GM12878 (cell line): ENCODE measurements around the gene URB1. TPM values are rescaled to one million over a fixed set of nuclear protein-coding genes. Genes with fewer than 3 reads are reported as not detected.

Source experiments
- ATAC-seq: fragments of 200-7000 bp; cut with Tn5 transposase; 3 replicates; pipeline ENCODE4 v1.9.1; 2020; ENCODE audit warnings: mild to moderate bottlenecking, moderate library complexity
- BruUV-seq: library from RNA; stranded (reverse); fragments of 400-500 nt; replicated peaks from 2 replicates; lab custom pipeline; 2021; lab: Mats Ljungman, UMichigan
- CTCF ChIA-PET: fragments of 300-600 bp; sonication (Branson Sonifier 250); formaldehyde crosslinking; extraction: SDS; loops from one replicate; lab custom pipeline; 2021; ENCODE audit warnings: inconsistent platforms; lab: Yijun Ruan, JAX
- POLR2A ChIA-PET: fragments of 350-600 bp; formaldehyde crosslinking; extraction: SDS; loops from one replicate; lab custom pipeline; 2021; ENCODE audit warnings: inconsistent platforms; lab: Charles Lee
- RAD21 ChIA-PET: fragments of 300-600 bp; sonication (Branson Sonifier 250); formaldehyde crosslinking; loops from one replicate; lab custom pipeline; 2023; ENCODE audit warnings: antibody characterized with exemption; ENCODE audit not compliant: unreplicated experiment; lab: Charles Lee
- SMC1A ChIA-PET: fragments of 300-600 bp; sonication (Branson Sonifier 250); formaldehyde crosslinking; loops from one replicate; lab custom pipeline; 2023; ENCODE audit not compliant: unreplicated experiment, uncharacterized antibody; lab: Charles Lee
- DNase-seq: peaks from one replicate; pipeline ENCODE4 v3.0.0-alpha.2; 2011; ENCODE audit warnings: low read depth, low spot score
- FAIRE-seq: peaks from 3 replicates; lab custom pipeline; 2011; peaks lifted over from hg19 to GRCh38; lab: Jason Lieb, UNC
- H2AFZ ChIP-seq: 2 replicates; pipeline ENCODE4 v1.6.0; 2011; ENCODE audit warnings: low read depth, low read length, control low read depth; ENCODE audit not compliant: control insufficient read depth
- H3K27ac ChIP-seq: 2 replicates; pipeline ENCODE4 v1.5.1; 2011; ENCODE audit warnings: control low read depth; ENCODE audit not compliant: control insufficient read depth, insufficient read depth
- H3K27me3 ChIP-seq, 2 experiments: replicated peaks in 1 of 2; 2 replicates each; pipeline versions ENCODE4 v1.6.0 to v1.6.1; 2011; ENCODE audit warnings: low read length in 1 of 2; ENCODE audit not compliant: control insufficient read depth in 2 of 2, insufficient read depth in 2 of 2
- H3K36me3 ChIP-seq, 2 experiments: 2 replicates each; pipeline ENCODE4 v1.5.1; 2011; ENCODE audit warnings: low read length in 1 of 2; ENCODE audit not compliant: control insufficient read depth in 2 of 2, insufficient read depth in 2 of 2
- H3K4me1 ChIP-seq: 2 replicates; pipeline ENCODE4 v1.6.1; 2011; ENCODE audit warnings: mild to moderate bottlenecking, low read length, moderate library complexity, mixed read lengths; ENCODE audit not compliant: control insufficient read depth, insufficient read depth
- H3K4me2 ChIP-seq: 2 replicates; pipeline ENCODE4 v1.6.0; 2011; ENCODE audit warnings: control low read depth; ENCODE audit not compliant: control insufficient read depth, insufficient read depth
- H3K4me3 ChIP-seq: fragments of 200-600 bp; sonication (generic); 2 replicates; pipeline ENCODE4 v1.5.1; 2016
- H3K79me2 ChIP-seq: 2 replicates; pipeline ENCODE4 v1.6.0; 2011; ENCODE audit warnings: low read length; ENCODE audit not compliant: control insufficient read depth, insufficient read depth
- H3K9ac ChIP-seq: 2 replicates; pipeline ENCODE4 v1.8.0; 2011; ENCODE audit warnings: low read length, control low read depth, mixed read lengths; ENCODE audit not compliant: control insufficient read depth, insufficient read depth
- H3K9me3 ChIP-seq: replicated peaks from 3 replicates; pipeline ENCODE4 v1.5.1; 2011; ENCODE audit warnings: mild to moderate bottlenecking, low read length; ENCODE audit not compliant: control insufficient read depth, insufficient read depth
- H4K20me1 ChIP-seq: 2 replicates; pipeline ENCODE4 v1.6.0; 2011; ENCODE audit not compliant: control insufficient read depth, insufficient read depth
- ASH2L ChIP-seq: fragments of 300-600, 200-600 bp; sonication (generic); IDR thresholded peaks from 2 replicates; pipeline ENCODE4 v1.6.1; 2017; ENCODE audit warnings: low read depth, mild to moderate bottlenecking, borderline replicate concordance
- CBX3 ChIP-seq: fragments of 200-600 bp; sonication (generic); IDR thresholded peaks from 2 replicates; pipeline ENCODE4 v1.6.1; 2016; ENCODE audit warnings: low read depth, borderline replicate concordance
- ESRRA ChIP-seq: IDR thresholded peaks from 2 replicates; pipeline ENCODE4 v1.6.1; 2012; ENCODE audit warnings: mild to moderate bottlenecking, low read length, improper control_type of control experiment
- FOXM1 ChIP-seq: IDR thresholded peaks from 2 replicates; pipeline ENCODE4 v1.6.1; 2012; ENCODE audit warnings: low read depth, mild to moderate bottlenecking, inconsistent platforms, low read length, moderate library complexity
- HDGF ChIP-seq: fragments of 450-650 bp; IDR thresholded peaks from 2 replicates; pipeline ENCODE4 v1.6.1; 2016; ENCODE audit warnings: antibody characterized with exemption
- KAT2A ChIP-seq: conservative IDR thresholded peaks from 2 replicates; pipeline ENCODE4 v1.6.1; 2011; ENCODE audit warnings: low read depth, low read length; ENCODE audit not compliant: control insufficient read depth
- MEF2B ChIP-seq: fragments of 450-650 bp; IDR thresholded peaks from 2 replicates; pipeline ENCODE4 v1.6.1; 2018; ENCODE audit warnings: mild to moderate bottlenecking, moderate library complexity; ENCODE audit not compliant: partially characterized antibody, poor library complexity, severe bottlenecking
- MTA3 ChIP-seq: IDR thresholded peaks from 2 replicates; pipeline ENCODE4 v1.6.1; 2012; ENCODE audit warnings: low read length, inconsistent platforms, borderline replicate concordance
- NFYA ChIP-seq: IDR thresholded peaks from 2 replicates; pipeline ENCODE4 v1.6.1; 2011; ENCODE audit warnings: low read depth, mild to moderate bottlenecking, low read length, improper control_type of control experiment, borderline replicate concordance
- NFYB ChIP-seq: IDR thresholded peaks from 2 replicates; pipeline ENCODE4 v1.6.1; 2011; ENCODE audit warnings: low read depth, mild to moderate bottlenecking, low read length, improper control_type of control experiment, moderate library complexity; ENCODE audit not compliant: insufficient read depth
- PAX5 ChIP-seq: IDR thresholded peaks from 2 replicates; pipeline ENCODE4 v1.6.1; 2011; ENCODE audit warnings: low read depth, low read length, borderline replicate concordance
- RCOR1 ChIP-seq: conservative IDR thresholded peaks from 2 replicates; pipeline ENCODE4 v1.6.1; 2012; ENCODE audit warnings: low read depth, low read length, improper control_type of control experiment
- SMAD1 ChIP-seq: fragments of 450-650 bp; IDR thresholded peaks from 2 replicates; pipeline ENCODE4 v1.6.1; 2018; ENCODE audit warnings: mild to moderate bottlenecking, low read depth; ENCODE audit not compliant: partially characterized antibody
- TAF1 ChIP-seq: IDR thresholded peaks from 2 replicates; pipeline ENCODE4 v1.6.1; 2011; ENCODE audit warnings: mild to moderate bottlenecking, low read depth, low read length, borderline replicate concordance
- TCF3 ChIP-seq: IDR thresholded peaks from 2 replicates; pipeline ENCODE4 v1.6.1; 2012; ENCODE audit warnings: low read depth, mild to moderate bottlenecking, low read length, borderline replicate concordance; ENCODE audit not compliant: insufficient read depth
- YY1 ChIP-seq: IDR thresholded peaks from 2 replicates; pipeline ENCODE4 v1.6.1; 2011; ENCODE audit warnings: low read depth, mild to moderate bottlenecking, low read length
- WGBS: methylation state at CpG from one replicate; pipeline ENCODE4 v1.1.6; 2016; ENCODE audit warnings: low lambda C conversion rate; ENCODE audit not compliant: insufficient replicate concordance, insufficient coverage; ENCODE audit errors: missing lambda C conversion rate; 5-methylcytosine and 5-hydroxymethylcytosine counted together
- in situ Hi-C: fragments of 300-500 bp; cut with MboI; formaldehyde crosslinking; loops from 9 replicates; pipeline ENCODE4 v1.14.3; 2018; ENCODE audit warnings: mixed read lengths
- intact Hi-C: fragments of 100-400 bp; cut with micrococcal nuclease; formaldehyde crosslinking; loops from one replicate; pipeline ENCODE4 v1.14.2; 2022; ENCODE audit not compliant: unreplicated experiment
- polyA plus RNA-seq, 11 experiments: library from polyadenylated mRNA; depleted of rRNA in 4 of 11; unstranded in 6 of 11; stranded (reverse) in 5 of 11; fragments of >200 nt; fragmentation: Nextera tagmentation in 4 of 11; fragmentation: Illumina TruSeq in 1 of 11; extraction: Ambion mirVana in 4 of 11; extraction: Trizol in 1 of 11; gene quantifications; 1 replicate in 1 of 11; 2 replicates in 10 of 11; pipeline versions ENCODE4 v1.2.1 to v1.2.3, GENCODE V29; 2011 to 2016; ENCODE audit warnings: inconsistent platforms in 2 of 11, missing spikeins in 2 of 11, low read depth in 1 of 11
- total RNA-seq, 4 experiments: library from RNA; depleted of rRNA in 3 of 4; stranded (reverse); fragments of >200 nt in 3 of 4; fragmentation: Illumina TruSeq in 1 of 4; extraction: Trizol in 1 of 4; gene quantifications; 2 replicates each; pipeline versions ENCODE4 v1.2.1 to v1.2.3, GENCODE V29; 2013 to 2021
- TF ChIP-seq, protein P1 (sequence below): fragments of 450-650 bp; IDR thresholded peaks from 2 replicates; pipeline ENCODE4 v1.6.1; 2017; ENCODE audit warnings: mild to moderate bottlenecking, low read depth, inconsistent platforms; ENCODE audit not compliant: poor library complexity, severe bottlenecking
- TF ChIP-seq, protein P2 (sequence below): IDR thresholded peaks from 2 replicates; pipeline ENCODE4 v1.6.1; 2012; ENCODE audit warnings: low read depth, low read length, improper control_type of control experiment

The URB1 gene
- total and polyA plus RNA-seq, 10 of the 15 experiments (the other 5 are each of a cell fraction or from before 2014, with no cell fraction given): 0.56 to 23.2 (median 8.9) TPM

DNA sequence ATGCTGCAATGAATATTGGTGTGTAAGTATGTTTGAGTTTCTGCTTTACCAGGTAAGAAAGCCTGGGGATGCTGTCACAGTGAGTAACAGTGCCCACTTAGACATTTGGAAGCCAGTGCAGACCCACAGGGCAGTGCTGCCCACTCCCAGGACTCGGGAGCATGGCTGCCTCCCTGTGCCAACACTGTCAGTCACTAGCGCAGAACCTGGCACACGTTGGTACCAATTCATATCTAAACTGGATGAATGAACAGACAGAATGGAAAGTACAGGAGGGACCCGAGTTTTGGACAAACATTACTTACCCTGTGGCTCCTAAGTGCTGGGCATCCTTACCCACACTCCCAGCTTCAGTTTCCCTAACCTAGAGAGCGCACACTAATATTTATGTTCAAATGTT is 18.1 kb upstream of the URB1 start:
- Histone ChIP-seq H3K36me3 (no peaks in the 10 kb centered on the region), H4K20me1 (no peaks in the 10 kb centered on the region), H3K4me2 (no peak overlapping the region), H3K4me3 (no peak overlapping the region), H3K79me2 (no peaks in the 10 kb centered on the region), H3K4me1 (no peaks in the 10 kb centered on the region), H3K9ac (no peak overlapping the region), H3K9me3 (no peaks in the 10 kb centered on the region), H3K27me3 (peaks cover 3 to 5% of the 10 kb centered on the region in 2 experiments; a peak in 2 of 4 replicates), H2AFZ (no peak overlapping the region), H3K27ac (no peak overlapping the region)
- TF ChIP-seq PAX5 (no peak), NFYB (no peak), HDGF (no peak), MTA3 (no peak), ASH2L (no peak), KAT2A (no peak), ESRRA (no peak)
- SMC1A ChIA-PET: no interaction called here
- BruUV-seq: no TSS peak
- ATAC-seq (no peak), FAIRE-seq (no peak), DNase-seq (no peak)
- 44% methylated on average over 5 of the region's 5 CpGs for WGBS
- in situ Hi-C loops (no loop called here), intact Hi-C loops (no loop called here)
- POLR2A ChIA-PET: no interaction called here
- RAD21 ChIA-PET: no interaction called here
- CTCF ChIA-PET: interaction anchor here (1.5 kb wide), 1 partner anchor 158 kb away, joined by 3 read pairs; no protein-coding TSS in a partner anchor

DNA sequence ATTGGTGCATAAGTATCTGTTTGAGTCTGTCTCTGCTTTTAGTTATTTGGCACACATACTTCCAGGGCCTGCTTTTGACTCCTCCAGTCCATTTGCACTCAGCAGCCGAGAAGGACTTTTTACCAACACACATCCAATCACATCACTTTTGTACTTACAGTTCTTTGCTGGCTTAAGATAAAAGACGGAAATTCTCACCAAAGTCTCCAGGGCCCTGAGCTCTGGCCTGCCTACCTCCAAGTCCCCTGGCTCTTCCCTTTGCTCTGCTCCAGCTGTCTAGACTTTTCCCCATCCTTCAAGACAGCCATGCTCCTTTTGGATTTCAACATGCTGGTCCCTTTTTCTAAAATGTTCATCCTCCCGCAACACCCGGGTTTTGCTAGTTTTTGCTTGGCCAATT is 17.5 kb upstream of the URB1 start:
- Histone ChIP-seq H3K9me3 (no peaks in the 10 kb centered on the region), H3K79me2 (no peaks in the 10 kb centered on the region), H3K4me2 (no peak overlapping the region), H3K9ac (no peak overlapping the region), H3K36me3 (no peaks in the 10 kb centered on the region), H3K27me3 (peaks cover 3 to 5% of the 10 kb centered on the region in 2 experiments; a peak in 2 of 4 replicates), H4K20me1 (no peaks in the 10 kb centered on the region), H2AFZ (no peak overlapping the region), H3K4me1 (no peaks in the 10 kb centered on the region), H3K4me3 (no peak overlapping the region), H3K27ac (no peak overlapping the region)
- POLR2A ChIA-PET: no interaction called here
- SMC1A ChIA-PET: no interaction called here
- DNase-seq (no peak), FAIRE-seq (no peak), ATAC-seq (no peak)
- RAD21 ChIA-PET: no interaction called here
- 74% methylated on average over 4 of the region's 4 CpGs for WGBS
- BruUV-seq: no TSS peak
- in situ Hi-C loops: no loop called here
- CTCF ChIA-PET: interaction anchor here (1.5 kb wide), 1 partner anchor 159 kb away, joined by 3 read pairs; no protein-coding TSS in a partner anchor
- intact Hi-C loops: no loop called here
- no peak for TF ChIP-seq YY1
- TF ChIP-seq FOXM1: no peak
- no peak for TF ChIP-seq TCF3
- no peak for TF ChIP-seq MEF2B
- TF ChIP-seq, protein P1, sequence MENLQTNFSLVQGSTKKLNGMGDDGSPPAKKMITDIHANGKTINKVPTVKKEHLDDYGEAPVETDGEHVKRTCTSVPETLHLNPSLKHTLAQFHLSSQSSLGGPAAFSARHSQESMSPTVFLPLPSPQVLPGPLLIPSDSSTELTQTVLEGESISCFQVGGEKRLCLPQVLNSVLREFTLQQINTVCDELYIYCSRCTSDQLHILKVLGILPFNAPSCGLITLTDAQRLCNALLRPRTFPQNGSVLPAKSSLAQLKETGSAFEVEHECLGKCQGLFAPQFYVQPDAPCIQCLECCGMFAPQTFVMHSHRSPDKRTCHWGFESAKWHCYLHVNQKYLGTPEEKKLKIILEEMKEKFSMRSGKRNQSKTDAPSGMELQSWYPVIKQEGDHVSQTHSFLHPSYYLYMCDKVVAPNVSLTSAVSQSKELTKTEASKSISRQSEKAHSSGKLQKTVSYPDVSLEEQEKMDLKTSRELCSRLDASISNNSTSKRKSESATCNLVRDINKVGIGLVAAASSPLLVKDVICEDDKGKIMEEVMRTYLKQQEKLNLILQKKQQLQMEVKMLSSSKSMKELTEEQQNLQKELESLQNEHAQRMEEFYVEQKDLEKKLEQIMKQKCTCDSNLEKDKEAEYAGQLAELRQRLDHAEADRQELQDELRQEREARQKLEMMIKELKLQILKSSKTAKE: no peak
- TF ChIP-seq SMAD1: no peak
- no peak for TF ChIP-seq RCOR1
- no peak for TF ChIP-seq NFYA
- TF ChIP-seq, protein P2, sequence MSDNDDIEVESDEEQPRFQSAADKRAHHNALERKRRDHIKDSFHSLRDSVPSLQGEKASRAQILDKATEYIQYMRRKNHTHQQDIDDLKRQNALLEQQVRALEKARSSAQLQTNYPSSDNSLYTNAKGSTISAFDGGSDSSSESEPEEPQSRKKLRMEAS: no peak
- TF ChIP-seq TAF1: no peak
- no peak for TF ChIP-seq CBX3
